H9 (cell line): ENCODE measurements around the gene ACER3. TPM values are rescaled to one million over a fixed set of nuclear protein-coding genes. Genes with fewer than 3 reads are reported as not detected.
A peak's percentile ranks its signal among the peaks of the same experiment; 100 is the strongest.

ENCODE experiments used
- DNase-seq: peaks from one replicate; pipeline ENCODE4 v3.0.0-alpha.2; 2017
- H2AFZ ChIP-seq: one replicate; pipeline ENCODE4 v1.6.1; 2013; ENCODE audit warnings: mild to moderate bottlenecking, low read length, control low read depth, moderate library complexity
- H2AK5ac ChIP-seq: 2 replicates; pipeline ENCODE4 v1.6.1; 2013; ENCODE audit warnings: low read length, control low read depth, mixed read lengths; ENCODE audit not compliant: insufficient read length
- H2BK120ac ChIP-seq: one replicate; pipeline ENCODE4 v1.6.1; 2013; ENCODE audit warnings: low read depth, mild to moderate bottlenecking, low read length, control low read depth, inconsistent platforms; ENCODE audit not compliant: poor library complexity, severe bottlenecking
- H2BK12ac ChIP-seq: 2 replicates; pipeline ENCODE4 v1.6.1; 2013; ENCODE audit warnings: low read length, control low read depth, mixed read lengths, low read depth; ENCODE audit not compliant: insufficient read length
- H2BK15ac ChIP-seq: 2 replicates; pipeline ENCODE4 v1.6.1; 2013; ENCODE audit warnings: low read depth, low read length, control low read depth
- H2BK20ac ChIP-seq: one replicate; pipeline ENCODE4 v1.6.1; 2013; ENCODE audit warnings: low read depth, mild to moderate bottlenecking, low read length, control low read depth, inconsistent platforms; ENCODE audit not compliant: poor library complexity, severe bottlenecking
- H2BK5ac ChIP-seq: 2 replicates; pipeline ENCODE4 v1.6.1; 2013; ENCODE audit warnings: low read length, control low read depth, mixed read lengths; ENCODE audit not compliant: insufficient read length
- H3K14ac ChIP-seq: 2 replicates; pipeline ENCODE4 v1.6.1; 2013; ENCODE audit warnings: low read length, control low read depth; ENCODE audit not compliant: insufficient read depth
- H3K18ac ChIP-seq: 2 replicates; pipeline ENCODE4 v1.6.1; 2013; ENCODE audit warnings: low read depth, mild to moderate bottlenecking, mixed read lengths, low read length, control low read depth; ENCODE audit not compliant: insufficient read length
- H3K23ac ChIP-seq: 2 replicates; pipeline ENCODE4 v1.6.1; 2013; ENCODE audit warnings: low read length, control low read depth, mixed read lengths, low read depth; ENCODE audit not compliant: insufficient read length
- H3K23me2 ChIP-seq: 2 replicates; pipeline ENCODE4 v1.6.1; 2013; ENCODE audit warnings: low read depth, mild to moderate bottlenecking, mixed read lengths, low read length, control low read depth; ENCODE audit not compliant: insufficient read length, poor library complexity, severe bottlenecking
- H3K27ac ChIP-seq: 2 replicates; pipeline ENCODE4 v1.5.1; 2013; ENCODE audit warnings: low read length, control low read depth, mixed read lengths, low read depth; ENCODE audit not compliant: insufficient read length
- H3K27me3 ChIP-seq: 2 replicates; pipeline ENCODE4 v1.6.1; 2013; ENCODE audit warnings: low read length, control low read depth, inconsistent platforms; ENCODE audit not compliant: insufficient read depth
- H3K4ac ChIP-seq: 2 replicates; pipeline ENCODE4 v1.6.1; 2013; ENCODE audit warnings: low read depth, mild to moderate bottlenecking, control low read depth, inconsistent platforms, low read length, moderate library complexity
- H3K4me1 ChIP-seq: 2 replicates; pipeline ENCODE4 v1.6.1; 2013; ENCODE audit warnings: low read length, control low read depth, inconsistent platforms; ENCODE audit not compliant: insufficient read depth
- H3K4me2 ChIP-seq: 2 replicates; pipeline ENCODE4 v1.6.1; 2013; ENCODE audit warnings: low read length, control low read depth, mixed read lengths; ENCODE audit not compliant: insufficient read length, insufficient read depth
- H3K56ac ChIP-seq: 2 replicates; pipeline ENCODE4 v1.6.1; 2013; ENCODE audit warnings: low read depth, mild to moderate bottlenecking, mixed read lengths, low read length, control low read depth; ENCODE audit not compliant: insufficient read length
- H3K79me1 ChIP-seq: 2 replicates; pipeline ENCODE4 v1.6.1; 2013; ENCODE audit warnings: low read depth, mild to moderate bottlenecking, moderate library complexity, low read length, control low read depth, inconsistent platforms; ENCODE audit not compliant: insufficient read depth, poor library complexity, severe bottlenecking
- H3K79me2 ChIP-seq: 2 replicates; pipeline ENCODE4 v1.6.1; 2013; ENCODE audit warnings: low read length, control low read depth, inconsistent platforms; ENCODE audit not compliant: insufficient read depth
- H3K9ac ChIP-seq: 2 replicates; pipeline ENCODE4 v1.6.1; 2013; ENCODE audit warnings: low read length, control low read depth, mixed read lengths; ENCODE audit not compliant: insufficient read length; ENCODE audit errors: extremely low read depth
- H3K9me3 ChIP-seq: one replicate; pipeline ENCODE4 v1.6.1; 2013; ENCODE audit warnings: low read depth, low read length, inconsistent platforms; ENCODE audit not compliant: control insufficient read depth
- H3T11ph ChIP-seq: one replicate; pipeline ENCODE4 v1.6.1; 2013; ENCODE audit warnings: mild to moderate bottlenecking, low read length, control low read depth, inconsistent platforms
- H4K20me1 ChIP-seq: one replicate; pipeline ENCODE4 v1.6.1; 2013; ENCODE audit not compliant: control insufficient read depth, insufficient read length, insufficient read depth
- H4K5ac ChIP-seq: 2 replicates; pipeline ENCODE4 v1.6.1; 2013; ENCODE audit warnings: low read depth, mild to moderate bottlenecking, mixed read lengths, low read length, control low read depth; ENCODE audit not compliant: insufficient read length
- H4K8ac ChIP-seq: replicated peaks from 2 replicates; pipeline ENCODE4 v1.6.1; 2013; ENCODE audit warnings: low read length, control low read depth, mixed read lengths, low read depth; ENCODE audit not compliant: insufficient read length
- H4K91ac ChIP-seq: 2 replicates; pipeline ENCODE4 v1.6.1; 2013; ENCODE audit warnings: low read depth, mild to moderate bottlenecking, moderate library complexity, mixed read lengths, low read length, control low read depth; ENCODE audit not compliant: insufficient read length
- H3K27ac Mint-ChIP-seq, 3 experiments: 2 replicates in 2 of 3; 3 replicates in 1 of 3; pipeline ENCODE4 v1.8.0; 2020 to 2021; ENCODE audit warnings: mixed read lengths in 3 of 3, mild to moderate bottlenecking in 1 of 3, moderate library complexity in 1 of 3
- H3K27me3 Mint-ChIP-seq: 2 replicates; pipeline ENCODE4 v1.8.0; 2021; ENCODE audit warnings: low read depth, mild to moderate bottlenecking, moderate library complexity, mixed read lengths
- H3K36me3 Mint-ChIP-seq, 3 experiments: 2 replicates in 2 of 3; 3 replicates in 1 of 3; pipeline ENCODE4 v1.8.0; 2020 to 2021; ENCODE audit warnings: low read depth in 3 of 3, mixed read lengths in 3 of 3; ENCODE audit not compliant: insufficient read depth in 1 of 3
- H3K4me1 Mint-ChIP-seq, 2 experiments: 2 replicates each; pipeline ENCODE4 v1.8.0; 2020; ENCODE audit warnings: mixed read lengths in 2 of 2
- H3K4me3 Mint-ChIP-seq, 2 experiments: 2 replicates in 1 of 2; 3 replicates in 1 of 2; pipeline ENCODE4 v1.8.0; 2020 to 2021; ENCODE audit warnings: mild to moderate bottlenecking in 2 of 2, mixed read lengths in 2 of 2, moderate library complexity in 1 of 2
- H3K9me3 Mint-ChIP-seq, 2 experiments: 2 replicates in 1 of 2; 3 replicates in 1 of 2; pipeline ENCODE4 v1.8.0; 2020; ENCODE audit warnings: mild to moderate bottlenecking in 2 of 2, mixed read lengths in 2 of 2, moderate library complexity in 1 of 2
- WGBS: extraction: QIAGEN DNeasy Blood & Tissue Kit; methylation state at CpG from one replicate; pipeline ENCODE4 v1.1.7; 2013; ENCODE audit warnings: missing lambda C conversion rate, low lambda C conversion rate, mixed read lengths; ENCODE audit not compliant: insufficient read length; ENCODE audit errors: extremely low coverage; 5-methylcytosine and 5-hydroxymethylcytosine counted together
- total RNA-seq: library from RNA; stranded (reverse); gene quantifications from 2 replicates; pipeline ENCODE4 v1.2.1, GENCODE V29; 2021
- TF ChIP-seq, protein P1 (sequence below): fragments of 200-600 bp; sonication (generic); conservative IDR thresholded peaks from 3 replicates; pipeline ENCODE4 v1.8.0; 2021; ENCODE audit warnings: antibody characterized with exemption, mild to moderate bottlenecking

Gene ACER3
- total RNA-seq, 1 experiment from 2014 or later, result 14.7 TPM

GRCh38 chr11:77040889-77041288, 180.2 kb downstream of the ACER3 start:
- H3K4me3 Mint-ChIP-seq, result peak overlapping the region in 1 of 2 experiments; percentile 66; a peak in 2 of 5 replicates
- Histone ChIP-seq H3K4ac (no peak overlapping the region), H3T11ph (no peak overlapping the region), H2BK12ac (no peak overlapping the region), H4K20me1 (no peaks in the 10 kb centered on the region), H3K9ac (no peak overlapping the region), H4K91ac (no peak overlapping the region), H3K23me2 (no peaks in the 10 kb centered on the region), H3K4me2 (no peak overlapping the region), H2AK5ac (no peak overlapping the region), H3K23ac (no peak overlapping the region), H3K9me3 (no peaks in the 10 kb centered on the region), H3K14ac (no peak overlapping the region), H4K5ac (no peak overlapping the region), H2BK15ac (no peak overlapping the region), H3K79me1 (no peaks in the 10 kb centered on the region), H3K79me2 (no peaks in the 10 kb centered on the region), H3K4me1 (no peaks in the 10 kb centered on the region), H3K27ac (no peak overlapping the region), H3K18ac (no peak overlapping the region), H3K27me3 (peaks cover 14% of the 10 kb centered on the region; the same call in 1 of the 2 replicates), H2BK20ac (no peak overlapping the region), H2AFZ (no peak overlapping the region), H4K8ac (no peak overlapping the region), H3K56ac (no peak overlapping the region), H2BK5ac (no peak overlapping the region), H2BK120ac (no peak overlapping the region)
- H3K36me3 Mint-ChIP-seq, result peaks cover 0 to 7% (median 0%) of the 10 kb centered on the region in 3 experiments; a peak in 4 of 7 replicates
- peaks cover 2 to 7% of the 10 kb centered on the region in 2 experiments for H3K9me3 Mint-ChIP-seq
- peaks cover 71% of the 10 kb centered on the region for H3K27me3 Mint-ChIP-seq
- H3K27ac Mint-ChIP-seq, result no peak overlapping the region
- WGBS, result no CpG with 5 or more reads among the region's 13 CpGs
- TF ChIP-seq, protein P1, sequence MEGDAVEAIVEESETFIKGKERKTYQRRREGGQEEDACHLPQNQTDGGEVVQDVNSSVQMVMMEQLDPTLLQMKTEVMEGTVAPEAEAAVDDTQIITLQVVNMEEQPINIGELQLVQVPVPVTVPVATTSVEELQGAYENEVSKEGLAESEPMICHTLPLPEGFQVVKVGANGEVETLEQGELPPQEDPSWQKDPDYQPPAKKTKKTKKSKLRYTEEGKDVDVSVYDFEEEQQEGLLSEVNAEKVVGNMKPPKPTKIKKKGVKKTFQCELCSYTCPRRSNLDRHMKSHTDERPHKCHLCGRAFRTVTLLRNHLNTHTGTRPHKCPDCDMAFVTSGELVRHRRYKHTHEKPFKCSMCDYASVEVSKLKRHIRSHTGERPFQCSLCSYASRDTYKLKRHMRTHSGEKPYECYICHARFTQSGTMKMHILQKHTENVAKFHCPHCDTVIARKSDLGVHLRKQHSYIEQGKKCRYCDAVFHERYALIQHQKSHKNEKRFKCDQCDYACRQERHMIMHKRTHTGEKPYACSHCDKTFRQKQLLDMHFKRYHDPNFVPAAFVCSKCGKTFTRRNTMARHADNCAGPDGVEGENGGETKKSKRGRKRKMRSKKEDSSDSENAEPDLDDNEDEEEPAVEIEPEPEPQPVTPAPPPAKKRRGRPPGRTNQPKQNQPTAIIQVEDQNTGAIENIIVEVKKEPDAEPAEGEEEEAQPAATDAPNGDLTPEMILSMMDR, result no peak
- peaks cover 5 to 9% of the 10 kb centered on the region in 2 experiments; a peak in 3 of 4 replicates for H3K4me1 Mint-ChIP-seq
- no peak for DNase-seq
